ENCODE results near the gene HBS1L.
"Not testable (repeated sequence)": the region's sequence is repeated elsewhere in the genome, so short reads cannot be mapped to it uniquely, and the experiment has no call there.

The HBS1L gene

GRCh38 chr6:135073756-135074393, 19.3 kb upstream of the HBS1L start:
- no peak for DNase-seq

- DNase-seq, result no peak
Observed at GRCh38 chr6:135073217-135073616, 18.6 kb upstream of the HBS1L start.

DNA sequence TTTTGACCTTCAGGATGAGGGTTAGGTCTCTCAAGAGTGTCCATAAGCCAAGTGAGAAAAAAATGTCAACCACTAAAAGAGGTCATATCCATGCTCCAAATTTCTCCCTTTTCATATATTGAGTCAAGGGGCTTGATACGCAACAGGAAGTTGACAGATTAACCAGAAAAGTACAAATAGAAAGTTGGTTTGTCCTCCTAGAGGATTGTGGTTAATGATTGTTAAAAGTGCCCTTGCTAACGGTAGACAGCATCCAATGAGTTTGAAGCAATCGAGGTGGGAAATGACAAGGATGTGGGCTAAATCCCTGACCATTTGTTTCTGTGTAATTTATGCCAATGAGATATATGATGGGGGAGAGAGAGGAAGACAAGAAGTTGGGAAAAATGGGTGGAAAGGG, 18.1 kb upstream of the HBS1L start:
- DNase-seq, result no peak

DNA sequence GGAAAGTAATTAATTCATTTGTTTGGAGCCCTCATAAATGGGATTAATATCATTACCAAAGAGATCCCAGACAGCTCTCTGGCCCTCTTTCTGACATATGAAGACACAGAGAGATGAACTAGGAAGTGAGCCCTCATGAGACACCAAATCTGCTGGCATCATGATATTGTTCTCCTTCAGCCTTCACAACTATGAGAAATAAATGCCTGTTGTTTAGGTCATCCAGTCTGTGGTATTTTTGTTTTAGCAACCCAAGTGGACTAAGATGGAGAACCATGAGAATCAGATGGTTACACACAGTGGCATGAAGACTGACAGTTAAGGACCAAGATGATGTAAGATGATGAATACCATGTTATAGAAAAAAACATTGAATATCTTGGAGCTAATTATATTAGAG, 16.9 kb upstream of the HBS1L start:
- DNase-seq, result no peak

- DNase-seq, result no peak
Observed at GRCh38 chr6:135067911-135068310, 13.3 kb upstream of the HBS1L start.

DNA sequence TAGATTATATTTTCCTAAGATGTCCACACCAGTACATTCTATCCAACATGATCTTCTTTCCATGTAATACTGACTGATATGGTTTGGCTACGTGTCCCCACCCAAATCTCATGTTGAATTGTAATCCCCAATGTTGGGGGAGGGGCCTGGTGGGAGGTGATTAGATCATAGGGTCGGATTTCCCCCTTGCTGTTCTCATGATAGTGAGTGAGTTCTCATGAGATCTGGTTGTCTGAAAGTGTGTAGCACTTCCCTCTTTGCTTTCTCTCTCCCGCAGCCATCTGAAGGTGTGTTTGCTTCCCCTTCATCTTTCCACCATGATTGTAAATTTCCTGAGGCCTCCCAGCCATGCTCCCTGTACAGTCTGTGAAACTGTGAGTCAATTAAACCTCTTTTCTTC, 12.2 kb upstream of the HBS1L start:
- no peak for DNase-seq

- DNase-seq, result no peak
Observed at GRCh38 chr6:135066397-135066796, 11.8 kb upstream of the HBS1L start.

DNA sequence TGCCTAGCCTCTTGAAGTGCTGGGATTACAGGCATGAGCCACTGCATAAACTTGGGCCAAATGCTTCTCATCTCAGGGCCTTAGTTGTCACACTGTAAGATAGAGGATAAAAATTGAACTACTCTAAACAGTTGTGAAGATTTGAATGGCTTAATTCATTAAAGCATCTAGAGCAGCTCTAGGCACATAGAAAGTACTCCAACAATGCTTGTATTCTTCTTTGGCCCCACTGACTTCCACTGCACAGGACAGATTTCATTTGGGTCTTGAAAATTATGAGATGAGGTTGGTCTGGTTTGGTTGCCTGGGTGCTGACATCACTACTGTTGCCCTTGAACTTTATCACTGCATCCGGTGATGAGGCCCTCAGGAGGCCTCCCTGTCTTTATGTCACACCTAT, 10.0 kb upstream of the HBS1L start:
- DNase-seq, result no peak

DNA sequence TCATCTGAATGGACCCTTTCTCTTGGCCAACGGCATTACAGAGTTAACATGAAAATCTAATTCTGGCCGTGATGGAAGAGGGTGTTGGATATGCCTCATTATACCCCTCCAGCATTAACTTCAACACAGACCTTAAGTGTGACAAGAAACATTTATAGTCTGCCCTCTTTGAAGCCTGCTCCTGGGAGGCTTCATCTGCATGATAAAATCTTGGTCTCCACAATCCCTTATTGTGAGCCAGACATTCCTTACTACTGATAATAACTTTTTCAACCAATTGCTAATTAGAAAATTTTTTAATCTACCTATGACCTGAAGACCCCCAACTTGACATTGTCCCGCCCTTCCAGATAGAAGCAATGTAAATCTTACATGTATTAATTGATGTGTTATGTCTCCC, 9.3 kb upstream of the HBS1L start:
- DNase-seq, result no peak

- peak; percentile 6 for DNase-seq
Observed at GRCh38 chr6:135062735-135063134, 8.1 kb upstream of the HBS1L start.

- DNase-seq, result no peak
Observed at GRCh38 chr6:135060076-135060475, 5.5 kb upstream of the HBS1L start.

DNA sequence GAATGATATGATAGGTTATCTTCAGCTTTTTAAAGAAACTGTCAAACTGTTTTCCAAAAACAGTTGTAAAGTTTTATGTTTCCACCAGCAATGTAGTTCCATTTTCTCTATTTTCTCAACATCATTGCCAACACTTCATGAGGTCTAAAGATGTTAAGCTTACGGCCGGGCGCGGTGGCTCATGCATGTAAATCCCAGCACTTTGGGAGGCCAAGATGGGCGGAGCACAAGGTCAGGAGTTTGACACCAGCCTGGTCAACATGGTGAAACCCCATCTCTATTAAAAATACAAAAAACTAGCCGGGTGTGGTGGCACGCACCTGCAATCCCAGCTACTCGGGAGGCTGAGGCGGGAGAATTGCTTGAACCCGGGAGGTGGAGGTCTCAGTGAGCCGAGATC, 3.7 kb upstream of the HBS1L start:
- not testable (repeated sequence) for DNase-seq

DNA sequence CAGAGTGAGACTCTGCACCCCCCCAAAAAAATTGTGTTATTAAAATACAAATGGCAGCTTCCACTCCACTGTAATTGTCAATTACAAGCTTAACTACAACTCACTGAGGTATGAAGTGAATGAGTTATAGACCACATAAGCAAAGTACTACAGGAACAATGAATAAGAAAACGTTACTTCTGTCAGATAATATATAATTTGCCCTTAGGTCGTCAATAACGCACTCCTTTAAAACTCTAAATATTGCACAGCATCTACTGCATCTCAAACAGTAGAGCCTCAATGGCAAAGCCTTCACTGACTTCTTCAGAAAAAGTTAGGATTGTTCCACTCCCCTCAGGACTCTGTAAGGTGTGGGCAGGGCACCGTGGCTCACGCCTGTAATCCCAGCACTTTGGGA, 2.0 kb upstream of the HBS1L start:
- DNase-seq, result no peak

- DNase-seq, result no peak
Observed at GRCh38 chr6:135054226-135054568, 425 bp downstream of the HBS1L start.

- DNase-seq, result no peak
Observed at GRCh38 chr6:135053406-135053805, 1.2 kb downstream of the HBS1L start.

DNA sequence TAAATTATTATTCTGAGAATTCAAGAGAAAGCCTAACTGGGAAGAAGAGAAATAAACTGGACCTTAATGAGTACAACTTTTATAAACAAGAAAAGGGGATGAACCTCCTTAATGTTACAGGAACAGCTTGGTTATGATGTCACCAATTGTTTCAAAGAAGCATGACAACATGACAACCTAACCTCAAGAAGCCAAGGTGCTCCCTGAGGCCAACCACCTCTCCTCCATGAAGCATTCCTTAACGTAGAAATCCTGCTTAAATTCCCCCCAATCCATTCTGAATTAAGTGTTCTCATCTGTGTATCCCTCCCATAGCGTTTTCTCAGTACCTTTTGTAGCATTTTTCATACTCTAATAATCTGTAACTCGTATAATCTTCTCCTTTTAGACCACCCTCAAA, 1.7 kb downstream of the HBS1L start:
- no peak for DNase-seq

DNA sequence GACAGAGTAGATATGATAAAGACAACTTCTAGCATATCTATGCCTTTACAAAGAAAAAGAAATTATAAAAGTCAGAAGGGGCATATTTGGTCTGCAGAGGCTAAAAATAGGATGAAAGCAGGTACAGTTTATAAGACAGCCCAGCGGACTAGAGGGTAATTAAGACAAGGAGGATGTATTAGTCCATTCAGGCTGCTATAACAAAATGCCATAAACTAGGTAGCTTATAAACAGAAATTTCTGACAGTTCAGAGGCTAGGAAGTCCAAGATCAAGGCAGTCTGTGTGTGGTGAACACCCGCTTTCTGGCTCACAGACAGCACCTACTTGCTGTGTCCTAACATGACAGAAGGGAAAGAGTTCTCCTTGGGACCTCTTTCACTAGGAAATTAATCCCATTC, 5.7 kb downstream of the HBS1L start:
- DNase-seq, result no peak

- DNase-seq, result no peak
Observed at GRCh38 chr6:135047336-135047735, 7.3 kb downstream of the HBS1L start.

DNA sequence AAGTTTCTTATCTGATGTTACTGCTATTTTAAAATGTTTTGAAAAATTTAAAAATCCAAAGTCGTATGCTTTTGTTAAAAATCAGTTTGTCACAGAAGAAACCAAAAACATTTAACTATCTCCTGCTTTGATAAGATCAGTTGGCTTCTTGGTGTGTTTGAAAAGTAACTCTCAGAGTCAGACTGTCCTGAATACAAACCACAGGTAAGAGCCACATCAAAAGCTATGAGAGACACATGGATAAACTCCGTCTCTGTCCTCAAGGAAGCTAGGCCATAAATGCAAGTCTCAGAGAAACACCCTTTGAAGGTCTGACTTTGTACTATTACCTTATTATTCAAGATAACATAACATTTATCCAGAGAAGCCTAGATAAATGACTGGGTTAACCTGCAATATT, 7.7 kb downstream of the HBS1L start:
- no peak for DNase-seq

GRCh38 chr6:135044639-135045038, 10.0 kb downstream of the HBS1L start:
- no peak for DNase-seq

DNA sequence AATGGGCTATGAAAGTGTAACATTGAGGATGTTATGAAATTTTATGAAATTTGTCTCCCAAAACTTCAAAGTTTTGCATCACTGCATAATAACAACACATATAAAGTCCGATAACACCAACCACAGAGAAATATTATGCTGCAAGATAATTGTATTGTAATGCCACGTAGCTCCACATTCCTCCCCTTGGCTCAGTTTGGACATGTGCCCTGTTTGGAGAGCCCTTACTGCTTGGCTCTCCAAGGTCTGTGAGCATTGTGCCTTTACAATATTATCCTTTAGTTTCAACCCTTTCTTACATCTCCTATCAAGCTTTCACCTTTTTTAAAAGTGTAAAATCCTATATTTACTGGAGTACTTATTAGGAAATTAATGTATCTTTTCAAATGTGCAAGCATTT, 10.8 kb downstream of the HBS1L start:
- no peak for DNase-seq

DNA sequence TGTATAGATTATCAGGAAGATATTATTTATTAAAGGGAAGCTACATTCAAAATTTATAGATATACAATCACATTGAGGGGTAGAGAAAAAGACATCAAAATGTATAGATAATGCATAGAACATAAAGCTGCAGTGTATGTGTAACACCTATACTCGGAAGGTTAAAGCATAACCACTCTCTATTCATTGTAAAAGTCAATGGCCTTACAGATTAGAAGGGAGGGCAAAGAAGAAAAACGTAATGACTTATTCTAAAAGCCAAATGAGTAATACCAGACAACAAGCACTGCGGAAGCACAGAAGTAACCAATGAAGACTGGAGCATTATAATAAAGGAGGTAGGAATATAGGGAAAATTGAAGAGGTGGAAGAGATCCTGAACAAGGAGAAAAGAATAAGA, 11.3 kb downstream of the HBS1L start:
- no peak for DNase-seq

GRCh38 chr6:135038335-135038734, 16.3 kb downstream of the HBS1L start:
- DNase-seq, result no peak

DNA sequence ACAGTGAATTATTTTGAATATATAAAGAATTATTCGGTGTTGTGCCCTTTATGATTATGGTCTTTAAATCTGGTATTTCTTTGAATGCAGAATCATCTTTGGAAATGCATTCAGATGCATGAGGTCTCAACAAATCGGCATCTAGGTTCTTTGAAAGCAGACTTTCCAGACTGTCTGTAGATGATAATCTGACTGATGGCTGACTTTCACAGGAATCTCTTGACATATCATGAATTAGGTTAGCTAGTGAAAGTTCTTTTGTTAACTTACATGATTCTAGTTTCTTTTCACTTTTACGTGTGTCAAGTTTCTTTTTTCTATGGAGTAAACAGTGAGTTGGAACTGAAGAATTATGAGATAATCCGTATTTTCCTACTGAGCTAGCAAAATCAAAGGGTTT, 17.1 kb downstream of the HBS1L start:
- no peak for DNase-seq

DNA sequence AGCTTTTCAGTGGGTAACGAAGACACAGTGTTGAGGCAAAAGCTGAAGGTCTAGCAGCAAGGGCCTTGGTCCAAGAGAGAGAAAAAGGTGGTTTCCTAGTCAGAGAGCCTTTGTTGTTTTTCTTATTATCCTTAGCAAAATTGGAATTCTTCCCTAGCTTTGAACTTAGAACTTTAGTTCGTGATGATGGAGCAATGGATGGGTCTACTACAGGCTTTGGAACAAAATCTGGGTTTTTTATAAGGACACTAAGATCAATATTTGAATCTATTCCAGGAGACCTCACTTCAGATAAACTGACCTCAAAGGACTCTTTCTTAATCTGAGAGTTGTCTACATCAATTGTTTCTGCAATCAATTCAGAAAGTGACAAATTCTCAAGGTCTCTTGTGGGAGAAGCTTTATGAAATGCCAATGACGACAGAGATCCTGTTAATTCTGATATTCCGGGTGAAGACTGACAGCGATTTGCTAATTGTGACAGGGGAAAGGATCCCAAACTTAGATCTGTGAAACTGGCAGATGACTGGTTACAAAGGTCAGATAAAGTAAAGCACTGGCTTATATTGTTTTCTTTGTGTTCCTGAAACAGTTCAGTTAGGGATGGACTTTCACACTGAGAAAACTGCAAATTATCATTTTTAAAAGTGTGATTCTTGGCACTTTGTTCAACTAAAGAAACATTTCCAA, 17.7 kb downstream of the HBS1L start:
- DNase-seq, result no peak
